GM15510 (cell line): Measurements from ENCODE around the gene MORN5.

Source experiments
- POLR2A ChIP-seq: IDR thresholded peaks from 3 replicates; pipeline ENCODE4 v1.6.1; 2011; ENCODE audit warnings: borderline replicate concordance; ENCODE audit not compliant: insufficient read length; ENCODE audit errors: extremely low read depth

The MORN5 gene

DNA sequence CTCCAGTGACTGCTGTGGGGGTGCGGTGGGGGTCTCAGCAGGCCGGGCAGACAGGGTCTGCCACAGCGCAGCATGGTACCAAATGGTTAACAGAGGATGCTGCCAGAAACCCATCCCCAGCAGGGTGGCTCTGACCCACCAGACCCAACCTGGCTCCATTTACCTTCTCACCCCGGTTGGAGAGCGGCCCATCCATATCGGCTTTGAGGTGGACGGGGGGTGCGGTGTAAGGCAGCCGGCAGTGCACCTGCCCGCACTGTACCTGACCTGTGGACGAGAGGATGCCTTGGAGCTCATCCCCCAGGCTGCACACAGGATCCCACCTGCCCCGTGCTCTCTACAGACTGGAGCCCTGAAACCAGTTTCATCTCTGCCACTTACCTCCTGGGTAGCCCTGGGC is 49.7 kb downstream of the MORN5 start:
- no peak for TF ChIP-seq POLR2A

DNA sequence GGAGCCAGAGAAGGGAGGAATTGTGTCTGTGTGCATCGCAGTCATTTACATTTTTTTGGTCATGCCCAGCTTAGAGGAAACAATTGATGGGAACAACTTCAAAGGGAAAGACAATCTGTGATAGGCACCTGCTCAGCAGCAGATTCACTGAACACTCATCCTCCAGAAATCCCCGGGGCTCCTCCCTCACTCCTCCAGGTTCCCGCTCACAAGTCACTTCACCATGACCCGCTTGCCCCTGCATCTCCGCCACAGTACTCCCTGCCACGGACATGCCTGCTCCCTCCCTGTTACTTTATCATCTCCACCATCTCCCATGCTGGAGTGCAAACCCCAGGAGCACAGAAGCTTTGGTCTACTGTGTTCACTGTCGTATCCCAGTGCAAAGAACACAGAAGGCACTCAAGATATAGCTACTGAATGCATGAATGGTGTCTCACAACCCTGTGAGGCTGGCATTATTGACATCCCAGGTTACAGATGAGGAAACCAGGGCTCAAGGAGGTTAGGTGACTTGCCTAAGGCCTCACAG is 52.8 kb downstream of the MORN5 start:
- TF ChIP-seq POLR2A = no peak

DNA sequence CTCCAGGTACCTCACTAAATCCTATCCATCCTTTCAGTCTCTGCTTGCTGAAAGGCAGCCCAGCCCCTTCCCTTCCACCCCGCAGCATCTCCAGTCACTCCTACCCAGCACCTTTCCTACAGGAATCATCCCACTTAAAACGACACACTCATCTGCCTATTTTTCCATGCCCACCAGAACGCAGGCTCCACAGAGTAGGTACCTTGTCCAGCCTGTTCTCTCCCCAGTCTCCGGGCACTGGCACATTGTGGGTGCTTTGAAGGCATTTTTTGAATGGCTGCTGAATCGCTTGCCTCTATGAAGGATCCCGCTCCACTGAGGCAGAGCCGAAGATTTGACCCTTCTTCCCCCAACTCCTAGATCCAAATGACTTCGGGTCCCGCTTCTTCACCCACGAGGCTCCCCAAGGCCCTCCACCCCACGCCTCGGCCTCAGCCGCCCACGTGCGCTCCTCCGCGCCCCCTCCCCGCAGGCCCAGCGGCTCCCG is 53.4 kb downstream of the MORN5 start:
- no peak for TF ChIP-seq POLR2A

DNA sequence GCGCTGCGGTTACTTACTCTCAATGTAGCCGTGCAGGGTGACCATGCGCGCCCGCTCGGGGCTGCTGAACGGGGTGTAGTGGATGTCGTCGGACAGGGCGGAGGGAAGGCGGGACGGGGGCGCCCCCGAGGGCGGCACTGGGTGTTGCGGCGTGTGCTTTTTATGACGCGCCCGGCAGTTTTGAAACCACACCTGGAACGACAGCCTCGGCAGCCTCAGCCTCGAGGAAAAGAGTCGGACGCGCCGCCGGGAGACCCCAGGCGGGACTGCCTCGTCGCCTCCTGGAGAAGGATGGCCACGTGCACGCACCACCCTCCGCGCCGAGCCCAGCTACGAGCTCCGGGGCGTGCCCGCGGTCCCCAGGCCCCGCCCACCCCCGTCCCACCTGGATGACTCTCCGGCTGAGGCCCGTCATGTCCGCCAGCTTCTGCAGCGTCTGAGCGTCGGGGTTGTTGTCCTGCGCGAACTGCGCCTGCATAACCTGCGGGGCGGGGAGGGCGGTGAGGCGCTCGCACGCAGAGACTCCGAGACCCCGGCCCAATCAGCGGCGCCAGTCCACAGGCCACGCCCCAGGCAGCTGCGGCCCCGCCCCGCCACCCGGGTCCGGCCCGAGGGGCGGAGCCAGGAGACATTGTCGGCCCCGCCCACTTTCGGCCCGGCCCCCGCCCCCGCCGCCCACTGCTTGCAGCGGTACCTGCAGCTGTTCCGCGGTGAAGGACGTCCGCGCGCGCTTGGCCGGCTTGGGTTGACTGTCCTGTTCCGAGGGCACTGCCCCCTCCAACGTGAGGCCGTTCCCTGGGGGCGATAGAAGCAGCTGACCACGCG is 54.1 kb downstream of the MORN5 start:
- TF ChIP-seq POLR2A = no peak

DNA sequence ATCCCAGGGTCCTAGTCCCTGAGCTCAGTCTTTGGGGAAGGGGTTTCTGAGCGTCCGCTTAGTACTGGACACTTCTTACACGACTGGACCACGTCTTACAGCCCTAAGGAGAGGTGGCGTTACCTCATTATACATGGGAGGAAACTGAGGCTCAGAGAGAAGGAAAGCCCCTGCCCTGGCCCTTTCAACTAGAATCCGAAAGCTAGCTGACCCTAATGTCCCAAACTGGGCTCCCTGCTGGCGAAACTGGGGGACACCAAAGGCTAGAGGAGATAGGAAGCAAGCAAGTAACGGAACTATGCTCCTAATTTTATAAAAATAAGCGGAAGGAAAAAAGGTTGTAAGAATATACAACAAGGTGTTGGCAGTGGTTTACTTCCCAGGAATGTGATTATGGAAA is 54.8 kb downstream of the MORN5 start:
- TF ChIP-seq POLR2A = no peak

DNA sequence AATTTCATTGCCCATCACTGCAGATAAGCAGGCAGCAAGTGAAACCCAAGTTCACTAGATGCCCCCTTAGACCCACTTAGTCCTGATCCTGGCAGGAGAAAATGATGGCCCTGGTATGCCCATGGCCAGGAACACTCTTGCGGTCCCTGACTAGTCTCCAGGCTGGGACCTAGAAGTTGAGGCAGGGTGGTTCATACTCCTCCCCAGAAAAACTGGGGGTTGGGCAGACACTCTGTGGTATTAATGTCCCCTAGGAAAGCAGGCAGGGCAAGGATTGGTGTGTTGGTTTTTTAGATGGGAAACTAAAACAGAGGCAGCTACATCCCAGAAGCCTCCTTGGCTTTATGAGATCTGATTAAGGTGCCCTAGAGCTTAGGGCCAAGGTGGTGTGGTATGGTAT is 56.0 kb downstream of the MORN5 start:
- TF ChIP-seq POLR2A = no peak

DNA sequence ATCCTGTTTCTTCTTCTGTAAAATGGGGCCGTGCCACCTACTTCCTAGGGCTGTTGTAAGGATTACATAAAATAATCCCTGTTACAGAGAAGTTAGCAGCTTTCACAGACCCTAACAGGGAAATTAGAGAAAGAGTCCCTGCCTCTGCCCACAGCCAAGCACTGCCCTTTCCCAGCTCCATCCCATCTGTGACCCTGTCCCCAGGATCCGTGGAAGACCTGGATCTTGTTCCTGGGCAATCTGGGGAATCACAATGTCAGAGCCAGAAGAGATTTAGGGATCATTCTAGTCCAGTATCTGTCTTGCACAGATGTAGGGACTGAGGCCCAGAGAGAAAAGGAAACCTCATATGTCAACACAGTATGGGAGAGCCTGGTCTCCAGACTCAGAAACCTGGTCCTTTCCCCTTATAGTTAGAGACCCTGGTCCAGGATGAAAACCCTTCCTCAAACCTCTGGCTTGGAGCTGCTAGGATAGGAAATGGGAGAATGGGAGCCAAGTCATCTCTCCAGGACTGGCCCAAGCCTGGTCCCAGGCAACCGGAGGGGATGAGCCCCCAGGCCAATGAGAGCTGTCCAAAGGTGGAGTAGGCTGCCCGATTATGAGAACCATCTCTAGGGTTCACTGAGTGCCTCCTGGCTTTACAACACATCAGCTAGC is 56.6 kb downstream of the MORN5 start:
- no peak for TF ChIP-seq POLR2A

DNA sequence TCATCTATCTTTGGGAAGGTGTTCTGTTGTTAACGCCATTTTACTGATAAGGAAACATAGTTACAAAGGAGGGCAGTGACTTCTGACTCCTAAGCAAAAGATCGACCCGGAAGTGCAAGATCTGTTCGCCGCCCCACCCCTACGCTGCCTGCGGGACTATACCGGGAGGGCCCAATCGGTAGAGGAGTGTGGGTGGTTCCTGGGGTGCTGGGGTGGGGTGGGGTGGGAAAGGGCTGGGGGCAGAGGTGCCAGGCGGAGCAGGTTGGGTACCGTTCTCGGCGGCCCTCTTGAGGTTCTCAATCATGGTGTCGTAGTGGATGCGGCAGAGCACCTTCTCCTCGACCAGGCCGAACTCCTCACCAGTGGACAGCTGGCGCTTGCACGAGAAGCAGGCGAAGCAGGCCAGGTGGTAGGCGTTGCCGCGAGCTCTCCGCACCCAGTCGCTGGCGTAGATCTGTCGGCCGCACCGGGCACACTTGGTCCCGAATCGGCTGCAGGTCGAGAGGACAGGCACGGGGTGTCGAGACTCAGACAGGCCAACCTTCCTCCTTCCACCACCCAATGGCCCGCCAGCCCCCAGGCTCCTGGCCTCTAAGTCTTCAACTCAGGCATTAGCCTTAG is 57.2 kb downstream of the MORN5 start:
- TF ChIP-seq POLR2A = no peak

DNA sequence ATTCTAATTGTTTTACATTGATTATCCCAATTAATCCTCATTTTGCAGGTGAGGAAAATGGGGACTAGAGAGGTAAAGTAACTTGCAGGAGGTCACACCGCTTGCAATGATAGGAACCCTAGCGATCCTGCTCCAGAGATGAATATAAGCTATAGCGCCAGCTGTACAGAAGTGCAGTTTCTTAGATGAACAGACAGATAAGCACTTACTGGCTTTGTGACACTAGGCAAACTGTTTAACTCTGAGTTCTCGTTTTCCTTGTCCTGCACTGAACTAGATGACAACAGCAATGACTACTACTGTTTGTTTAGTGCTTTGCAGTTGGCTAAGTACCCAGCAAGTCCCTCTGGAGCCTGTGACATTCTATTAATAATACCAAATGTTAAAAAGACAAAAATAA is 57.9 kb downstream of the MORN5 start:
- TF ChIP-seq POLR2A = no peak

DNA sequence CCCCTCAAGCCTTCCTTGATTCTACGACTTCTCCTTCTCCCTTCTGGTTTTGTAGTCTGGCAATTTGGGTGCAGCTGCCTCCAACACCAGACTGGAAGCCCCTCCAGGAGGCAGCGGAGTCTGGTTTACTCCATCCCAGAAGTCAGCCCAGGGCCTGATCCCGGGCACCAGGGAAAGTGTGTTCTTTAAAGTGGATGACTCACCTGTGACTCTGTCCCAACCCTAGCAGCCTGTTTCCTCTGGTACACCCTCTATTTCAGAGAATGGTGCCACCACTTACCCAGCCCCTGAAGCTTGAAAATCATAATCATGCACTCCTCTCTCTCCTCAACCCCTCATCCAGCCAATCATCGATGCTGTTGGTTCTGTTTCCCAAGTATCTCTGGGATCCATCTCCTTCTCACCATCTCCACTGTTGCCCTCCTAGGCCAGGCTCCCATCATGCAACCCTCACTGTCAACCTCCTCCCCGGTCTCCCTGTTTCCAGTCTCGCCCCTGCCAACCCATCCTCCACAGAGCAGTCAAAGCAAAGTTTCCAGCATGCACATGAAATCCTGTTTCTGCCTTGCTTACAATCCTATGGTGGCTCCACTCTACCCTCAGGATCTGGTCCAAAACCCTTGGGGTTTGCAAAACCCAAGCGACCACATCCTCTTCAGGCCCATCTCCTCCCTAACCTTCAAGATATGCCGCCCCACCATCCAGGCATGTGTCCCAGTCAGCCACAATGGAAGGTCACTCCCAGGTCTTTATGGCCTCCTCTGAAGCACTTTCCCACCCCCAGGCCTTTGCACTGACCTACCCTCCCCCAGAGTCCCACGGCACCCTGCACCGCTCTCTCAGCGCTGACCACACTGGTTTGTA is 58.6 kb downstream of the MORN5 start:
- no peak for TF ChIP-seq POLR2A

DNA sequence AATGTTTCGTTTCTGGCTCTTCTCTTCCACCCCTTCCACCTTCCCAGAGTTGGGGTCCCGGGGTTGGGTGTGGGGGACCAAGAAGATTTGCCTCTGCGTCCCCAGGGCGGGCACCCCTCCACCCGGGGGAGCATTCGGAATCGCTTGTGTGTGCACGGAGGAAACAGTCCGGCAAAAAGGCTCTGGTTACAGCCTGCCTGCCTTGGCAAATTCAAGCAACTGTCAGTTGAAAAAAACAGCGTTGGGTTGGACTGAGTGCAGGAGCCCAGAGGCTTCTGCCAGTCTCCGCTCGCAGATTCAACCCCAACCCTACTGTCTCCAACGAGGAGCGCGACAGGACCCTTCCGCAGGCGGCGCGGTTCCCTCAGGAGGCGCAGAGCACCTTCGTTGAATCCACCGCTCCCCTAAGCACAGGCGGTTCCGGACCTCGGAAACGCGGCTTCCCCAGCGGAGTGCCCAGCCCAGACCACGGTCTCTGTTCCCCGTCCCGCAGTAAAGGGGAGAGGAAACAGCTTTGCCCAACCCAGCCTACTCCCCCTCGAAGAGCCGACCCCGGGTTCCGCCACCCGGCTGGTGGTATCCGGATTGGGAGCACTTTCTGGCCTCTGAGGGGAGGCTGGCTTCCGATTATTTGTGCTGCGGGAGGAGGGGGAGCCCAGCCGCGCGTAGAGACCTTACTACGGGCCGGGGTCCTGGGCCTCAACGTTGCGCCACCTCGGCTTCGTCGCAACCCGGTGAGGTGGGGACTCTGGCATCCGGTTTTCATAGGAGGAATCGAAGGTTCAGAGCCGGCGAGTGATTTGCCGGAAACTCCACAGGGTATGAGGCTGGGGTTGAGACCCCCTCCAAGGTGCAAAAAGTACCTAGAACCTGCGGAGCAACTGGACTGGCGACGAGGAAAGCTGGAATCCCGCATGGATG is 59.5 kb downstream of the MORN5 start:
- TF ChIP-seq POLR2A = no peak

DNA sequence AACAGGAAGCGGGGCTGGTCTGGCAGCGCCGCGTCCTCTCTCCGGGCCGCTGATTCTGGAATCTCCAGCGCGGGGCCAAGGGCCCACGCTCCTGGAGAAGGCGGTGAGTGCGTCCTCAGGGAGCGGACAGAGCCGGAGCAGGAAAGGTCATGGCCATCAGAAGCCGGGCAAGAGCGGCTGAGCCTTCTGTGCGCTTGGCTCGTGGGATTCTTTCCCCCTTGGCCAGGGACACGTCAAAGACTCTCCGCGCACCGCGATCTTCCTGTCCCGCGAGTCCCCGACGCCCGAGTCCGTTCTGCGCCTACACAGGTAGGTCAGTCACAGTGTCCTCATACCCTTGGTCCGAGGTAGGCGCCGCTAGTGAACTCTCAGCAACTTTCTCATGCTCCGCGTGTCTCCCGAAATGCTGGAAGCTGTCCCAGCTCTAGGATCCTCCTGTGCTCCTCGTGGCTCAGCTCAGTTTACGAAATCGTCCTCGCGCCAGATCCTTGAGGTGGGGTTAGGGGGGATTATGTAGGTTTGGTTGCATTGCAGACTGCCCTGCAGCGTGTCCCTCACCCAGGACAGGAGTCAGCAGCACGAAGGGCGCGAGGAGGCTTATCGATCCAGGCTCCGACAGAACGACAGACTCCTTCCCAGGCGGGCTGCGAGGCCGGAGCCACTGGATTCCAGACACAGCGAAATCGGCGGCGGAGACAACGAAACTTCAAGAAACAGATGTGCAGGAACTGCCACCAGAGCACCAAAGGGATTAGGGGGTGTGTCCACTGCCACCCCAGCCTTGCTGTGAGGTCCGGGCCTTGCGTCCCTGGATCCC is 60.4 kb downstream of the MORN5 start:
- no peak for TF ChIP-seq POLR2A
